K562 (cell line): ENCODE measurements around the gene FADS6. TPM values are rescaled to one million over a fixed set of nuclear protein-coding genes. Genes with fewer than 3 reads are reported as not detected.

Experiments used
- BRF1 ChIP-seq: IDR thresholded peaks from 3 replicates; pipeline ENCODE4 v1.6.1; 2011; ENCODE audit warnings: borderline replicate concordance, mild to moderate bottlenecking; ENCODE audit not compliant: insufficient read length; ENCODE audit errors: extremely low read depth
- DIDO1 ChIP-seq: fragments of 450-650 bp; IDR thresholded peaks from 2 replicates; pipeline ENCODE4 v1.6.1; 2016; ENCODE audit warnings: low read depth, missing biosample characterization, missing genetic modification characterization
- ETV6 ChIP-seq, 3 experiments: fragments of 150-350 bp in 1 of 3; sonication (generic) in 1 of 3; formaldehyde crosslinking in 1 of 3; IDR thresholded peaks; 2 replicates each; pipeline versions ENCODE4 v1.6.1 to v1.8.0; 2014 to 2022; ENCODE audit warnings: borderline replicate concordance in 2 of 3, low read depth in 2 of 3, antibody characterized with exemption in 1 of 3, low read length in 1 of 3, mild to moderate bottlenecking in 1 of 3, missing genetic modification reagents in 1 of 3
- FIP1L1 ChIP-seq: fragments of 200-400 bp; formaldehyde crosslinking; IDR thresholded peaks from 2 replicates; pipeline ENCODE4 v1.6.1; 2018; ENCODE audit warnings: mild to moderate bottlenecking, low read depth, low read length; ENCODE audit not compliant: poor library complexity, severe bottlenecking
- FOXJ2 ChIP-seq: fragments of 200-800 bp; sonication (Bioruptor generic); IDR thresholded peaks from 2 replicates; pipeline ENCODE4 v1.6.1; 2016; ENCODE audit warnings: missing genetic modification characterization, missing compliant biosample characterization
- MBD1 ChIP-seq: fragments of 250-450 bp; sonication (Bioruptor Pico); IDR thresholded peaks from 2 replicates; pipeline ENCODE4 v1.8.0; 2022; ENCODE audit warnings: inconsistent platforms
- SRF ChIP-seq, 2 experiments: fragments of 250-450, 450-650 bp in 1 of 2; sonication (Bioruptor Pico) in 1 of 2; sonication (generic) in 1 of 2; formaldehyde crosslinking; IDR thresholded peaks; 2 replicates each; pipeline versions ENCODE4 v1.5.0 to v1.5.1; 2020 to 2022; ENCODE audit warnings: mild to moderate bottlenecking in 1 of 2, missing genetic modification reagents in 1 of 2
- SRSF9 ChIP-seq: fragments of 200-400 bp; formaldehyde crosslinking; IDR thresholded peaks from 2 replicates; pipeline ENCODE4 v1.6.1; 2017; ENCODE audit warnings: low read depth, low read length, borderline replicate concordance
- STAG1 ChIP-seq: sonication (generic); formaldehyde crosslinking; IDR thresholded peaks from 2 replicates; pipeline ENCODE4 v1.5.0; 2020; ENCODE audit warnings: missing genetic modification reagents, borderline replicate concordance
- TEAD4 ChIP-seq, 2 experiments: sonication (generic) in 1 of 2; formaldehyde crosslinking in 1 of 2; IDR thresholded peaks; 2 replicates each; pipeline versions ENCODE4 v1.6.1 to v1.8.0; 2012 to 2022; ENCODE audit warnings: borderline replicate concordance in 1 of 2, inconsistent platforms in 1 of 2, low read length in 1 of 2, mild to moderate bottlenecking in 1 of 2, missing genetic modification reagents in 1 of 2
- XRCC5 ChIP-seq: fragments of 200-400 bp; formaldehyde crosslinking; IDR thresholded peaks from 2 replicates; pipeline ENCODE4 v1.6.1; 2017; ENCODE audit warnings: low read depth, mild to moderate bottlenecking, low read length
- ZBTB12 ChIP-seq: fragments of 250-450 bp; sonication (Bioruptor Pico); IDR thresholded peaks from 2 replicates; pipeline ENCODE4 v1.4.0; 2020
- ZBTB8A ChIP-seq: fragments of 450-650 bp; IDR thresholded peaks from 2 replicates; pipeline ENCODE4 v1.6.1; 2018; ENCODE audit warnings: mild to moderate bottlenecking, moderate library complexity; ENCODE audit not compliant: partially characterized antibody
- ZNF644 ChIP-seq: fragments of 200-800 bp; sonication (Bioruptor generic); IDR thresholded peaks from 2 replicates; pipeline ENCODE4 v1.6.1; 2016; ENCODE audit warnings: low read depth, missing genetic modification characterization, missing compliant biosample characterization
- ZNF707 ChIP-seq: fragments of 250-450 bp; sonication (Bioruptor Pico); conservative IDR thresholded peaks from 2 replicates; pipeline ENCODE4 v1.8.0; 2022; ENCODE audit warnings: inconsistent platforms, mild to moderate bottlenecking, moderate library complexity
- ZNF766 ChIP-seq: fragments of 200-800 bp; sonication (Bioruptor generic); conservative IDR thresholded peaks from 2 replicates; pipeline ENCODE4 v1.6.1; 2016; ENCODE audit warnings: missing genetic modification characterization, missing compliant biosample characterization
- polyA plus RNA-seq, 8 experiments: library from polyadenylated mRNA; depleted of rRNA in 4 of 8; stranded (reverse) in 5 of 8; unstranded in 3 of 8; fragments of >200 nt; fragmentation: Nextera tagmentation in 2 of 8; fragmentation: Illumina TruSeq in 1 of 8; extraction: Ambion mirVana in 2 of 8; extraction: Trizol in 1 of 8; gene quantifications; 2 replicates each; pipeline versions ENCODE4 v1.2.1 to v1.2.3, GENCODE V29; 2011 to 2014; ENCODE audit warnings: inconsistent platforms in 1 of 8, missing spikeins in 1 of 8
- total RNA-seq, 7 experiments: library from RNA; depleted of rRNA in 6 of 7; stranded (reverse); fragments of >200 nt in 6 of 7; fragmentation: Illumina TruSeq in 2 of 7; extraction: Trizol in 2 of 7; gene quantifications; 2 replicates each; pipeline versions ENCODE4 v1.2.1 to v1.2.3, GENCODE V29; 2011 to 2021; ENCODE audit warnings: low replicate concordance in 1 of 7
- TF ChIP-seq, protein P1 (sequence below): sonication (generic); IDR thresholded peaks from 2 replicates; pipeline ENCODE4 v1.6.1; 2016
- TF ChIP-seq, protein P2 (sequence below): fragments of 450-650 bp; IDR thresholded peaks from 2 replicates; pipeline ENCODE4 v1.6.1; 2018; ENCODE audit not compliant: partially characterized antibody

The FADS6 gene
- total and polyA plus RNA-seq, 9 of the 15 experiments (the other 6 are each of a cell fraction or from before 2014, with no cell fraction given), result 0.18 to 0.22 TPM; not detected in 7

- no peak for TF ChIP-seq ZNF707 (CRISPR knock-in tag)
- TF ChIP-seq XRCC5, result no peak
- peak; percentile 22; the same call in 1 of the 2 replicates for TF ChIP-seq ZNF644 (tag)
- TF ChIP-seq ZNF766 (CRISPR knock-in tag), result no peak
- TF ChIP-seq FOXJ2, result no peak
- TF ChIP-seq SRSF9, result no peak
- TF ChIP-seq, protein P1, sequence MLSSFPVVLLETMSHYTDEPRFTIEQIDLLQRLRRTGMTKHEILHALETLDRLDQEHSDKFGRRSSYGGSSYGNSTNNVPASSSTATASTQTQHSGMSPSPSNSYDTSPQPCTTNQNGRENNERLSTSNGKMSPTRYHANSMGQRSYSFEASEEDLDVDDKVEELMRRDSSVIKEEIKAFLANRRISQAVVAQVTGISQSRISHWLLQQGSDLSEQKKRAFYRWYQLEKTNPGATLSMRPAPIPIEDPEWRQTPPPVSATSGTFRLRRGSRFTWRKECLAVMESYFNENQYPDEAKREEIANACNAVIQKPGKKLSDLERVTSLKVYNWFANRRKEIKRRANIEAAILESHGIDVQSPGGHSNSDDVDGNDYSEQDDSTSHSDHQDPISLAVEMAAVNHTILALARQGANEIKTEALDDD, result 0 out of 2 replicates have a peak, but pooled peaks have one; percentile 50
- TF ChIP-seq ZBTB12, result no peak
- TF ChIP-seq ZBTB8A, result no peak
- TF ChIP-seq FIP1L1, result no peak
- TF ChIP-seq STAG1 (CRISPR knock-in tag), result no peak
- no peak for TF ChIP-seq DIDO1 (tag)
- no peak for TF ChIP-seq MBD1 (CRISPR knock-in tag)
- no peak for TF ChIP-seq BRF1
- no peak for TF ChIP-seq ETV6 (IDR thresholded peaks at IDR 0.05; ENCODE audit: borderline replicate concordance in 1 of 2, low read depth in 2 of 2, low read length in 1 of 2)
- TF ChIP-seq ETV6 (CRISPR knock-in tag; IDR thresholded peaks at IDR 0.05; ENCODE audit: borderline replicate concordance), result no peak
- TF ChIP-seq SRF (CRISPR knock-in tag; IDR thresholded peaks at IDR 0.05), result no peak
- TF ChIP-seq, protein P2, sequence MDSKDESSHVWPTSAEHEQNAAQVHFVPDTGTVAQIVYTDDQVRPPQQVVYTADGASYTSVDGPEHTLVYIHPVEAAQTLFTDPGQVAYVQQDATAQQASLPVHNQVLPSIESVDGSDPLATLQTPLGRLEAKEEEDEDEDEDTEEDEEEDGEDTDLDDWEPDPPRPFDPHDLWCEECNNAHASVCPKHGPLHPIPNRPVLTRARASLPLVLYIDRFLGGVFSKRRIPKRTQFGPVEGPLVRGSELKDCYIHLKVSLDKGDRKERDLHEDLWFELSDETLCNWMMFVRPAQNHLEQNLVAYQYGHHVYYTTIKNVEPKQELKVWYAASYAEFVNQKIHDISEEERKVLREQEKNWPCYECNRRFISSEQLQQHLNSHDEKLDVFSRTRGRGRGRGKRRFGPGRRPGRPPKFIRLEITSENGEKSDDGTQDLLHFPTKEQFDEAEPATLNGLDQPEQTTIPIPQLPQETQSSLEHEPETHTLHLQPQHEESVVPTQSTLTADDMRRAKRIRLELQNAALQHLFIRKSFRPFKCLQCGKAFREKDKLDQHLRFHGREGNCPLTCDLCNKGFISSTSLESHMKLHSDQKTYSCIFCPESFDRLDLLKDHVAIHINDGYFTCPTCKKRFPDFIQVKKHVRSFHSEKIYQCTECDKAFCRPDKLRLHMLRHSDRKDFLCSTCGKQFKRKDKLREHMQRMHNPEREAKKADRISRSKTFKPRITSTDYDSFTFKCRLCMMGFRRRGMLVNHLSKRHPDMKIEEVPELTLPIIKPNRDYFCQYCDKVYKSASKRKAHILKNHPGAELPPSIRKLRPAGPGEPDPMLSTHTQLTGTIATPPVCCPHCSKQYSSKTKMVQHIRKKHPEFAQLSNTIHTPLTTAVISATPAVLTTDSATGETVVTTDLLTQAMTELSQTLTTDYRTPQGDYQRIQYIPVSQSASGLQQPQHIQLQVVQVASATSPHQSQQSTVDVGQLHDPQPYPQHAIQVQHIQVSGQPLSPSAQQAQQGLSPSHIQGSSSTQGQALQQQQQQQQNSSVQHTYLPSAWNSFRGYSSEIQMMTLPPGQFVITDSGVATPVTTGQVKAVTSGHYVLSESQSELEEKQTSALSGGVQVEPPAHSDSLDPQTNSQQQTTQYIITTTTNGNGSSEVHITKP, result peak; percentile 34
- TF ChIP-seq TEAD4 (IDR thresholded peaks at IDR 0.05; ENCODE audit: low read length), result 0 out of 2 replicates have a peak, but pooled peaks have one; percentile 5
- no peak for TF ChIP-seq TEAD4 (CRISPR knock-in tag; IDR thresholded peaks at IDR 0.05; ENCODE audit: borderline replicate concordance)
These were observed 19.4 kb downstream of the FADS6 start (continued) for GRCh38 chr17:74873874-74874614.
